Stomach (tissue), 4 donors: ENCODE results near the gene ITFG2.

Experiments used
- EP300 ChIP-seq: sonication (generic); formaldehyde crosslinking; IDR thresholded peaks from one replicate; pipeline ENCODE4 v1.6.1; 2017; ENCODE audit warnings: antibody characterized with exemption
- POLR2AphosphoS5 ChIP-seq, 3 donors: sonication (generic); formaldehyde crosslinking; IDR thresholded peaks; one replicate each; pipeline ENCODE4 v1.6.1; 2016; ENCODE audit warnings: antibody characterized with exemption in 3 of 3
- TF ChIP-seq, protein P1 (sequence below), 7 experiments: fragments of 450-650 bp in 4 of 7; fragments of 200-600 bp in 3 of 7; sonication (generic) in 3 of 7; IDR thresholded peaks; one replicate each; pipeline ENCODE4 v1.5.1; 2016 to 2019; ENCODE audit warnings: antibody characterized with exemption in 7 of 7, control low read depth in 2 of 7, mild to moderate bottlenecking in 1 of 7

DNA sequence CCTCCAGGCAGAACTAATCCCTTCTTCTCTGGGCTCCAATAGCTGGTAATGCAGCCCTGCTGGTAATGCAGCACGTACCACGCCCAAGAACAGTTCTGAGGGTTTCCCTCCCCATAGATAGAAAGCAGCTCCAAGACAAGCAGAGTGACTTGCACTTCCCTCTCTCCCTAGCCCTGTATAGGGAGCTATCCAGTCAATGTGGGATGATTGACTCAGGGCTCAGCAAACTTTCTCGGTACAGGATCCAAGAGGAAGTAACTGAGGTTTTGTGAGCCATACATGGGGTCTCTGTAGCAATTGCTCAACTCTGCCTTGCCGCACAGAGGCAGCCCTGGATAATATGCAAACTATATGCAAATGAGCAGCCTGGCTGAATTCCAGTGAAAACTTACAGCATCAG is 33.2 kb upstream of the ITFG2 start:
- TF ChIP-seq POLR2AphosphoS5 (IDR thresholded peaks at IDR 0.05) = no peak
- TF ChIP-seq, protein P1, sequence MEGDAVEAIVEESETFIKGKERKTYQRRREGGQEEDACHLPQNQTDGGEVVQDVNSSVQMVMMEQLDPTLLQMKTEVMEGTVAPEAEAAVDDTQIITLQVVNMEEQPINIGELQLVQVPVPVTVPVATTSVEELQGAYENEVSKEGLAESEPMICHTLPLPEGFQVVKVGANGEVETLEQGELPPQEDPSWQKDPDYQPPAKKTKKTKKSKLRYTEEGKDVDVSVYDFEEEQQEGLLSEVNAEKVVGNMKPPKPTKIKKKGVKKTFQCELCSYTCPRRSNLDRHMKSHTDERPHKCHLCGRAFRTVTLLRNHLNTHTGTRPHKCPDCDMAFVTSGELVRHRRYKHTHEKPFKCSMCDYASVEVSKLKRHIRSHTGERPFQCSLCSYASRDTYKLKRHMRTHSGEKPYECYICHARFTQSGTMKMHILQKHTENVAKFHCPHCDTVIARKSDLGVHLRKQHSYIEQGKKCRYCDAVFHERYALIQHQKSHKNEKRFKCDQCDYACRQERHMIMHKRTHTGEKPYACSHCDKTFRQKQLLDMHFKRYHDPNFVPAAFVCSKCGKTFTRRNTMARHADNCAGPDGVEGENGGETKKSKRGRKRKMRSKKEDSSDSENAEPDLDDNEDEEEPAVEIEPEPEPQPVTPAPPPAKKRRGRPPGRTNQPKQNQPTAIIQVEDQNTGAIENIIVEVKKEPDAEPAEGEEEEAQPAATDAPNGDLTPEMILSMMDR (IDR thresholded peaks at IDR 0.05) = no peak
- no peak for TF ChIP-seq EP300
